ENCODE results near the gene FSD2. TPM values are rescaled to one million over a fixed set of nuclear protein-coding genes. Genes with fewer than 3 reads are reported as not detected.

FSD2 gene
- total RNA-seq, 1 donor from 2014 or later, result 108 TPM

DNA sequence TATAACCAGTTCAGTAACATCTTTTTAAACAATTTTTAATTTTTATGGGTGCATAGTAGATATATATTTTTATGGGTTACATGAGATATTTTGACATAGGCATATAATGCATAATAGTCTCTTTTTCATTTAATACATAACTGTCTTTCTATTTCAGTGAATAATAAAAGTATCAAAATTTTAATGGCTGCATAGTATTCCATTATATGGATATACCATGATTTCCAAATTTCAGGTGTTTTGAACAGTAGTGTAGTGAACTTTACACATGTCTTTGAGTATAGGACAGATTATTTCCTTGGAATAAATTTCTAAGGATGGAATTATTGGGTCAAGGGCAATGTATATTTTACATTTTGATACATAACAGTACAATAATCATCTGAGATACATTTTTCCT is 14.3 kb upstream of the FSD2 start:
- Histone ChIP-seq H3K4me3 (no peak overlapping the region), H3K9me3 (replicated peaks) (no peaks in the 10 kb centered on the region), H3K27ac (replicated peaks) (no peak overlapping the region), H3K4me1 (peaks cover 11% of the 10 kb centered on the region), H3K36me3 (peaks cover 96% of the 10 kb centered on the region), H3K27me3 (ENCODE audit: low read depth) (no peaks in the 10 kb centered on the region)
- intact Hi-C loops (cut with micrococcal nuclease), result no loop called here
- TF ChIP-seq, protein P1, sequence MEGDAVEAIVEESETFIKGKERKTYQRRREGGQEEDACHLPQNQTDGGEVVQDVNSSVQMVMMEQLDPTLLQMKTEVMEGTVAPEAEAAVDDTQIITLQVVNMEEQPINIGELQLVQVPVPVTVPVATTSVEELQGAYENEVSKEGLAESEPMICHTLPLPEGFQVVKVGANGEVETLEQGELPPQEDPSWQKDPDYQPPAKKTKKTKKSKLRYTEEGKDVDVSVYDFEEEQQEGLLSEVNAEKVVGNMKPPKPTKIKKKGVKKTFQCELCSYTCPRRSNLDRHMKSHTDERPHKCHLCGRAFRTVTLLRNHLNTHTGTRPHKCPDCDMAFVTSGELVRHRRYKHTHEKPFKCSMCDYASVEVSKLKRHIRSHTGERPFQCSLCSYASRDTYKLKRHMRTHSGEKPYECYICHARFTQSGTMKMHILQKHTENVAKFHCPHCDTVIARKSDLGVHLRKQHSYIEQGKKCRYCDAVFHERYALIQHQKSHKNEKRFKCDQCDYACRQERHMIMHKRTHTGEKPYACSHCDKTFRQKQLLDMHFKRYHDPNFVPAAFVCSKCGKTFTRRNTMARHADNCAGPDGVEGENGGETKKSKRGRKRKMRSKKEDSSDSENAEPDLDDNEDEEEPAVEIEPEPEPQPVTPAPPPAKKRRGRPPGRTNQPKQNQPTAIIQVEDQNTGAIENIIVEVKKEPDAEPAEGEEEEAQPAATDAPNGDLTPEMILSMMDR (IDR thresholded peaks at IDR 0.05; ENCODE audit: borderline replicate concordance), result no peak
- no peak for DNase-seq

DNA sequence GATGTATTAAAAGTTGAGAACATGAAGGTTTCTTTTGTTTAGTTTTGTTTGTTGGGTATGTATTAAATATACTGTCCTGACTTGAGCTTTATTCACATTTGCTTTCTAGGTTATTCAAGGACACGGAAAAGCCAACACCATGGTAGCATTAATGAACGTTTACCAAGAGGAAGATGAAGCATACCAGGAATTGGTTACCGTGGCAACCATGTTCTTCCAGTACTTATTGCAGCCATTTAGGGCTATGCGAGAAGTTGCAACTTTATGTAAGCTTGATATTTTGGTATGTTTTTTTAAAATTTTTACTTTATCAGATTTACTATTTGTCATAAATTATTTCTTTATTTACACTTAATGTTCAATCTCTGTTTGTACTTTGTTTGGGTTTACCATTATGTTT is 7.1 kb upstream of the FSD2 start:
- DNase-seq, result no peak
- no peak overlapping the region for H3K4me3 ChIP-seq
- intact Hi-C loops (cut with micrococcal nuclease), result no loop called here
- H3K27me3 ChIP-seq (ENCODE audit: low read depth), result no peaks in the 10 kb centered on the region
- peak overlapping the region; percentile 99 for H3K27ac ChIP-seq (replicated peaks)
- H3K36me3 ChIP-seq, result peaks cover 52% of the 10 kb centered on the region
- H3K9me3 ChIP-seq (replicated peaks), result no peaks in the 10 kb centered on the region
- TF ChIP-seq, protein P1 (IDR thresholded peaks at IDR 0.05; ENCODE audit: borderline replicate concordance), result no peak
- peaks cover 66% of the 10 kb centered on the region for H3K4me1 ChIP-seq

DNA sequence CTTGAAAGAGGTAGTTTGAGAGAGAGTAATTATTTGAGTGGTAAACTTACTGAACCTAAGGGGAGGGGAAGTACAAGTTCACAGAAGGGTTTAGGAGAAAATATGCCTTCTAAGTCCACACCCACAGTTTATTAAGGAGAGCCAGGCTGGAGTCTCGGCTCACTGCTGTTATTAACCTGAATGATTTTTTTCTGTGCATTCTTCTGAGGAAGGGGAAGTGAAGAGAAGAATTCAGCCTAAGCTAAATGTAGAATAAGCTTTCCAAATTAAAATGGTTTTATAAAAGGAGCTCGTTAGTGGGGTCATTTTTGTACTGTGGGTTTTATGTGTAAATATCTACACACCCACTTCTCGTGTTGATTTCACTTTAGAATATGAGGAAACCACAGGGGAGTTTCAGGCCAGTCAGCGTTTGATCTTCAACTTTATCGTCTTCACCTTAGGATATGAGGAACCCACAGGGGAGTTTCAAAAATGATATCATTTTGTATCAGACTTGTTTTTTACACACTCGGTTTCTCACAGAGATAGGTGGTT is 5.1 kb upstream of the FSD2 start:
- intact Hi-C loops (cut with micrococcal nuclease), result no loop called here
- no peaks in the 10 kb centered on the region for H3K9me3 ChIP-seq (replicated peaks)
- TF ChIP-seq, protein P1 (IDR thresholded peaks at IDR 0.05; ENCODE audit: borderline replicate concordance), result no peak
- H3K4me3 ChIP-seq, result peak overlapping the region; percentile 94
- peak overlapping the region; percentile 99 for H3K27ac ChIP-seq (replicated peaks)
- no peaks in the 10 kb centered on the region for H3K27me3 ChIP-seq (ENCODE audit: low read depth)
- no peak for DNase-seq
- peaks cover 73% of the 10 kb centered on the region for H3K4me1 ChIP-seq
- peaks cover 31% of the 10 kb centered on the region for H3K36me3 ChIP-seq

DNA sequence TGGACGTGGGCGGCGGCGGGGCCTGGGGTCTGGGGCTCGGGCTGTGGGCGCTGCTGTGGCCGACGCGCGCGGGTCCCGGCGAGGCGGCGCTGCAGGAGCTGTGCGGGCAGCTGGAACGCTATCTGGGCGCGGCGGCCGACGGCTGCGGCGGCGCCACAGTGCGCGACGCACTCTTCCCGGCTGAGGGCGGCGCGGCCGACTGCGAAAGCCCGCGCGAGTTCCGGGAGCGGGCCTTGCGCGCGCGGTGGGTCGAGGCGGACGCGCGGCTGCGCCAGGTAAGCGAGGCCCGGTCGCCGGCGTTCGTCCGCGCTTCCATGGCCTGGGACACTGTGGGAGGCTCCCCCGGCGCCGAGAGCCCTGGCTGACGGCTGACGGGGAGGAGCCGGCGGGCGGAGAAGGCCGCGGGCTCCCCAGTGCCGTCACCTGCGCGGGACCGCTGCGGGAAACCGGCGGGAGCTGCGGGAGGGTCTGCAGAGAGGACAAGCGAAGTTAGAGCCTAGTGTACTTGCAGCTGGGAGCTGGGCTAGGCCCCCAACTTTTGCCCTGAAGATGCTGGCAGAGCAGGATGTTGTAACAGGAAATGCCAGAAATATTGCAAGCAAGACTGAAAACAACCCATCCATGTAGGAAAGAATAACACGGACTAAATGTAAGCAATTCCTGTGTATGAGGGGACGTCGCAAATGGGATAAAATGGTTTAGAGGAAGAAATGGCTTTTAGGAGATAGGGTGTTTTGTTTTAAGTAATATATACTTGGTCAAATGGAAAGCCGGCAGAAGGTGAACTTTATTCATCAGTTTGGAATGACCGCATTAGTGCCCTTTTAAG is 4.4 kb upstream of the FSD2 start:
- Histone ChIP-seq H3K4me3 (peak overlapping the region; percentile 94), H3K27me3 (ENCODE audit: low read depth) (no peaks in the 10 kb centered on the region), H3K4me1 (peaks cover 70% of the 10 kb centered on the region), H3K9me3 (replicated peaks) (no peaks in the 10 kb centered on the region), H3K36me3 (peaks cover 25% of the 10 kb centered on the region), H3K27ac (replicated peaks) (peak overlapping the region; percentile 99)
- intact Hi-C loops (cut with micrococcal nuclease), result no loop called here
- DNase-seq, result peak; percentile 25
- TF ChIP-seq, protein P1 (IDR thresholded peaks at IDR 0.05; ENCODE audit: borderline replicate concordance), result no peak

DNA sequence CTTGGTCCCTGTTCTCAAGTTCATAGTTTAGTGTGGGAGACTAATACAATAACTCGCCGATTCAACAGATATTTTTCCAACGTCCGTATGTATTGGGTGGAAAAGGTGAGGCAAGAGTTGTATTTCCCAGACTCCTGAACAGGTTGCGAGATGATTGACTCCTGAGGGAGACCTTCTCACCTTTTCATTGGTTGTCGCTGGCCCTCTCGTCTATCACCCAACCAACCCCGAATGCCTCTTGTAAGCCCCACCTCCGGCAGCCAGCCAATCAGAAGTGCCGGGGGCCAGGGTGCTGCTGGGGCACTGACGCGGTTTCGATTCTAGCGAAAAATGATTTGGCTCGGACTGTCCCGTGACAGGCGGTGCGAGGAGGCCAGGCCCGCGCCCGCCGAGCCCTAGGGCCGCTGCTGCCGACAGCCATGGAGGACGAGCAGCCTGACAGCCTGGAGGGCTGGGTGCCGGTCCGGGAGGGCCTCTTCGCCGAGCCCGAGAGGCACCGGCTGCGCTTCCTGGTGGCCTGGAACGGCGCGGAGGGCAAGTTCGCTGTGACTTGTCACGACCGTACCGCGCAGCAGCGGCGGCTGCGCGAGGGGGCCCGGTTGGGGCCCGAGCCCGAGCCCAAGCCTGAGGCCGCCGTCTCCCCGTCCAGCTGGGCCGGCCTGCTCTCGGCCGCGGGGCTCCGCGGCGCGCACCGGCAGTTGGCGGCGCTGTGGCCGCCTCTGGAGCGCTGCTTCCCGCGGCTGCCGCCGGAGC is 3.6 kb upstream of the FSD2 start, which contains the start of gene WHAMM:
Gene WHAMM, plus strand, starts transcription at position 321 of the 753 bp plus-strand sequence. Its CDS starts 99 bp downstream, at position 420.
- Histone ChIP-seq H3K27ac (replicated peaks) (peak within 1 kb of the TSS; percentile 99), H3K4me1 (peaks cover 66% of the 10 kb centered on the region), H3K4me3 (peak within 1 kb of the TSS; percentile 94), H3K36me3 (peaks cover 17% of the 10 kb centered on the region), H3K27me3 (ENCODE audit: low read depth) (no peaks in the 10 kb centered on the region), H3K9me3 (replicated peaks) (no peaks in the 10 kb centered on the region)
- intact Hi-C loops (cut with micrococcal nuclease), result no loop called here
- peak; percentile 99 for DNase-seq
- TF ChIP-seq, protein P1 (IDR thresholded peaks at IDR 0.05; ENCODE audit: borderline replicate concordance), result peak; percentile 19

All from left ventricle myocardium inferior (tissue), 1 donor.